K562 (cell line): ENCODE measurements around the gene C20orf173. TPM values are rescaled to one million over a fixed set of nuclear protein-coding genes. Genes with fewer than 3 reads are reported as not detected.

Experiments used
- BCLAF1 ChIP-seq, 2 experiments: fragments of 450-650 bp in 1 of 2; IDR thresholded peaks; 2 replicates each; pipeline ENCODE4 v1.6.1; 2011 to 2017; ENCODE audit warnings: low read depth in 2 of 2, antibody characterized with exemption in 1 of 2, borderline replicate concordance in 1 of 2, low read length in 1 of 2, mild to moderate bottlenecking in 1 of 2, mixed read lengths in 1 of 2; ENCODE audit not compliant: control insufficient read depth in 1 of 2
- LARP7 ChIP-seq: fragments of 450-650 bp; IDR thresholded peaks from 2 replicates; pipeline ENCODE4 v1.6.1; 2016
- PHF21A ChIP-seq: fragments of 450-650 bp; IDR thresholded peaks from 2 replicates; pipeline ENCODE4 v1.6.1; 2017; ENCODE audit warnings: low read depth, borderline replicate concordance
- POLR2G ChIP-seq: fragments of 200-400 bp; formaldehyde crosslinking; IDR thresholded peaks from 2 replicates; pipeline ENCODE4 v1.6.1; 2017; ENCODE audit warnings: low read depth, mild to moderate bottlenecking, antibody characterized with exemption, low read length, moderate library complexity
- RFX7 ChIP-seq: fragments of 250-450 bp; sonication (Bioruptor Pico); IDR thresholded peaks from 2 replicates; pipeline ENCODE4 v1.5.1; 2021; ENCODE audit warnings: mild to moderate bottlenecking
- polyA plus RNA-seq, 8 experiments: library from polyadenylated mRNA; depleted of rRNA in 4 of 8; stranded (reverse) in 5 of 8; unstranded in 3 of 8; fragments of >200 nt; fragmentation: Nextera tagmentation in 2 of 8; fragmentation: Illumina TruSeq in 1 of 8; extraction: Ambion mirVana in 2 of 8; extraction: Trizol in 1 of 8; gene quantifications; 2 replicates each; pipeline versions ENCODE4 v1.2.1 to v1.2.3, GENCODE V29; 2011 to 2014; ENCODE audit warnings: inconsistent platforms in 1 of 8, missing spikeins in 1 of 8
- total RNA-seq, 7 experiments: library from RNA; depleted of rRNA in 6 of 7; stranded (reverse); fragments of >200 nt in 6 of 7; fragmentation: Illumina TruSeq in 2 of 7; extraction: Trizol in 2 of 7; gene quantifications; 2 replicates each; pipeline versions ENCODE4 v1.2.1 to v1.2.3, GENCODE V29; 2011 to 2021; ENCODE audit warnings: low replicate concordance in 1 of 7
- TF ChIP-seq, protein P1 (sequence below): fragments of 450-650 bp; IDR thresholded peaks from 2 replicates; pipeline ENCODE4 v1.6.1; 2017; ENCODE audit warnings: mild to moderate bottlenecking, moderate library complexity

Gene C20orf173
- total and polyA plus RNA-seq, 9 of the 15 experiments (the other 6 are each of a cell fraction or from before 2014, with no cell fraction given): not detected

- TF ChIP-seq, protein P1, sequence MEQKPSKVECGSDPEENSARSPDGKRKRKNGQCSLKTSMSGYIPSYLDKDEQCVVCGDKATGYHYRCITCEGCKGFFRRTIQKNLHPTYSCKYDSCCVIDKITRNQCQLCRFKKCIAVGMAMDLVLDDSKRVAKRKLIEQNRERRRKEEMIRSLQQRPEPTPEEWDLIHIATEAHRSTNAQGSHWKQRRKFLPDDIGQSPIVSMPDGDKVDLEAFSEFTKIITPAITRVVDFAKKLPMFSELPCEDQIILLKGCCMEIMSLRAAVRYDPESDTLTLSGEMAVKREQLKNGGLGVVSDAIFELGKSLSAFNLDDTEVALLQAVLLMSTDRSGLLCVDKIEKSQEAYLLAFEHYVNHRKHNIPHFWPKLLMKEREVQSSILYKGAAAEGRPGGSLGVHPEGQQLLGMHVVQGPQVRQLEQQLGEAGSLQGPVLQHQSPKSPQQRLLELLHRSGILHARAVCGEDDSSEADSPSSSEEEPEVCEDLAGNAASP: no peak
- no peak for TF ChIP-seq PHF21A
- TF ChIP-seq LARP7: no peak
- TF ChIP-seq BCLAF1 (IDR thresholded peaks at IDR 0.05; ENCODE audit: borderline replicate concordance in 1 of 2, control insufficient read depth in 1 of 2, low read depth in 2 of 2, low read length in 1 of 2): no peak
- TF ChIP-seq RFX7 (CRISPR knock-in tag): no peak
- peak; percentile 61 for TF ChIP-seq POLR2G
Observed at GRCh38 chr20:35559042-35559693, 29.7 kb upstream of the C20orf173 start (continued).
